Activated CD4-positive, alpha-beta T cell treated with anti-CD3 and anti-CD28 coated beads, Interleukin-10, Interleukin-2, amounts not matched to agents 100 ng/mL and 50 ng/mL, durations not matched to agents 16 hours and 8 hours (primary cell): Measurements from ENCODE around the gene ATP5F1D.

Experiments used
- DNase-seq: peaks from one replicate; pipeline ENCODE4 v3.0.0-alpha.2; 2020

ATP5F1D gene

DNA sequence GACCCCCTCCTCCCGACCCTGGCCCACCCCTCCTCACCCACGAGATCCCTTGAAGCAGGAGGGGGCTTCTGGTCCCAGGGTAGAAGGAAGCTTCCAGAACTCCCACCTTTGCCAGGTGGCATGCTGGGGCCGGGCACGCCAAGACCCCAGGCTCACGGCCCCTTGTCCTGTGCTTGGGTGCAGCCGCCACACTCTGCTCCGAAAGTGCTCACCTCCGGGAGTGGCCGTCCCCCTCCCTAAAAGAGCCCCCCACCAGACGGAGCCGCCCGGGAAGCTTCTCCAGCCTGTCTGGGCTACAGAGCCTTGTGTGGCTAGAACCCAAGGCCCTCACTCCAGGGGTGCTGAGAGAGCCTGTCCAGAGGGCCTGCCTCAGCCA lies 42.4 kb downstream of the ATP5F1D start:
- no peak for DNase-seq

- no peak for DNase-seq
These were observed 42.9 kb downstream of the ATP5F1D start for GRCh38 chr19:1284293-1284978.

DNA sequence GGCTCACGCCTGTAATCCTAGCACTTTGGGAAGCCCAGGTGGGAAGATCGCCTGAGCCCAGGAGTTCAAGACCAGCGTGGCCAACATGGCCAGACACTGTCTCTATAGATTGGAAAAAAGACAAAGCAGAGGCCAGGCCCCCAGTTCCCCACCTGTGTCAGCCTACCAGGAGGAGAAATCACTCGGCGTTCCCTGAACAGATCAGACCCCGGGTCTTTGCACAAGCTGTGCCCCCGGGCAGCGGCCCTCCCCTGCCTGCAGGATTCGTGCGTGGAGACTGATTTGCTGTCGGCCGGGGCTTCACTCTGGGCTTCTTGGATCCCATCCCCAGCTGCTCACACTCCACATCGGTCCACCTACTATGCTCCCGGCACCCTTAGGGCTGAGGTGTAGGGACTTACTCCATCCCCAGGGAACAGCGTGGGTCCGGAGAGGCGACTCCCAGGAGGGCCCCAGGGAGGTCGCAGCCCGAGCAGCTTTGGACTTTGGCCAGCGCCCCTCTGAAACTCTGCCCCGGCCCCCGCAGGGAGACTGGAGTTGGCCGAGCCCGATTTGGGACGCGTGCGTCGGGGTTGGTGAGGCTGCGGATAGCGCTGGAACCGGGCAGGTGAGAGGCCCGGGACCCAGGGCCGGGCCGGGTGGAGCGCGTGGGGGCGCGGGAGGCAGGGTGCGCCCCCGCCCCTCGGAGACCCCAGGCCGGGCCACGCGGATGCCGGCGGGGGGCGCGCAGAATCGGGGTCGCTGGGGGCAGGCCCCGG lies 43.6 kb downstream of the ATP5F1D start:
- no peak for DNase-seq

DNA sequence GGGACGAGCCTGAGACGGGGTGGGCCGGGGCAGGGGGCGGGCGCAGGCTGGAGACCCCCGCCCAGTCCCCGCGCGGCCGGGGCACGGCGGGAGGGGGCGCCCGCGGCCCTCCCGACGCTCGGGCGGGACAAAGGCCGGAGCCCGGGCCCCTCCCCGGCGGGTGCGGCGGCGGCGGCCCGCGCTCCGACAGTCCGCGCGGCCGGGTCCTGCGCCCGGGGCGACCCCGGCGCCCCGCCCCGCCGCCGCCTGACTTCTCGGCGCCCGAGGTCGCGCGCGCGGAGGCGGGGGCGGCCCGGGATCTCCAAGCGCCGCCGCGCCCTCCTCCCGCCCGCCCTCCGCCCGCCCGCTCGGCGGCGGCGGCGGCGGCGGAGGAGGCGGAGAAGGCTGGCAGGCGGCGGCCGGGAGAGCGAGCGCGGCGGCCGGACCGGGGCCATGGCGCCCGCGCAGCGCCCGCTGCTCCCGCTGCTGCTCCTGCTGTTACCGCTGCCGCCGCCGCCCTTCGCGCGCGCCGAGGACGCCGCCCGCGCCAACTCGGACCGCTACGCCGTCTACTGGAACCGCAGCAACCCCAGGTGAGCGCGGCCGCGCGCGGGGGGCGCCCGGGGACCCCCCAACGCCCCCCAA lies 44.3 kb downstream of the ATP5F1D start, which contains the start of gene EFNA2:
Gene EFNA2 (plus strand): TSS at position 137 of the 624 bp plus-strand sequence. CDS start 296 bp downstream, at position 433.
- DNase-seq, result no peak

DNA sequence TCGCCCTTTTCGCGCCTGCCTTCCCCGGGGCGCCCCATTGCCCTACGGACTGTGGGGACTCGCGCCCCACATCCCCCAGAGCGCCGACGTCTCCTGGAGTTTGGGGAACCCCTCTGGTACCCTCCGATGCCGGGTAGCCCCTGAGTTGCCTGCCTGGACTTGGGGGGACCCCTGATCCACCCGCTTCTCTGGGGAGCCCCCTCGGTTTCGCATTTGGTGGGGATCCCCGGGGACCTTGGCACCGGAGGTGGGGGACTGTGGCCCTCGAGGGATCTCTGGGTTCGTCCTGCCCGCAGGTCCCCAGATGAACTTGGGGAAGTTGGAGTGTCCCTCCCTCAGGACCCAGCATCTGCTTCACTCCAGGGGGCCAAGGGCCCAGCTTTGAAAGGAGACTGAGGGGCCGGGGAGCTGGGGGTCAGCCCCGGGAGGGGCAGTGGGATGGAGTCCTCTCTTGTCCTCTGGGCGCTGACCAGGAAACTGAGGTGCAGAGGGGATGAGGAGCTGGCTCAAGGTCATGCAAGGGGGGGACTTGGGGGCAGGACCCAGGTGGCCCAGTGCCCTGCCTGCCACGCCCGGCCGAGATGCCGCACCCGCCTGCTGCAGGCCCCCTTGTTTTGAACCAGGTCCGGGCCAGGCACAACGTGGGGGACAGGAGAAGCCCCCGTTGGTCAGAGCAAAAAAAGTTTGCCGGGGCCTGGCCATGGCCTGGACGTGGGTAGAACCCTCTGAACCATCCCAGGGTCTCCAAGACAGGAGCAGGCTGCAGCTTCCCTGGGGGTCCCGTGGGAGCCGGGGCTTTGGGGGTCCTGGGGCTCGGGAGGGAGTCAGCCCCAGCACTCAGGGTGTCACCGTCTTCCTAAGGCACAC lies 45.2 kb downstream of the ATP5F1D start:
- DNase-seq, result no peak

- DNase-seq, result no peak
These were observed 46.0 kb downstream of the ATP5F1D start for GRCh38 chr19:1287354-1288225.

DNA sequence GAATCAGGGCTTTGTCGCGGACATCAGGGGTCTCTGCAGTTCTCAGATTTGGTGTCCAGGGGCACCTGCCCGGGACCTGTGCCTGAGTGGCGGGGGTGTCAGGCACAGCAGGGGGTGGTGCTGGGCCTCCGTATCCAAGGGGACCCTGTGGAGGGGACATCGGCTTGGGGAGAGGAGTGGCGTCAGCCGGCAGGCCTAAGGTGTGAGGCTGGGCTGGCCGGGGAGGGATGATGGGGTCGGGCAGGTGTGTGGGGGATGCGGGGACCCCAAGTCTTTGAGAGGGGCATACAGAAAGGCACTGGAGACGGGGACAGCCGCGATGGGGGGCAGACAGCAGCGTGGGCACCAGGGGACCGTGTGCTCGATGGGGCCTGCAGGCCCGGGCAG lies 46.7 kb downstream of the ATP5F1D start:
- DNase-seq, result no peak

DNA sequence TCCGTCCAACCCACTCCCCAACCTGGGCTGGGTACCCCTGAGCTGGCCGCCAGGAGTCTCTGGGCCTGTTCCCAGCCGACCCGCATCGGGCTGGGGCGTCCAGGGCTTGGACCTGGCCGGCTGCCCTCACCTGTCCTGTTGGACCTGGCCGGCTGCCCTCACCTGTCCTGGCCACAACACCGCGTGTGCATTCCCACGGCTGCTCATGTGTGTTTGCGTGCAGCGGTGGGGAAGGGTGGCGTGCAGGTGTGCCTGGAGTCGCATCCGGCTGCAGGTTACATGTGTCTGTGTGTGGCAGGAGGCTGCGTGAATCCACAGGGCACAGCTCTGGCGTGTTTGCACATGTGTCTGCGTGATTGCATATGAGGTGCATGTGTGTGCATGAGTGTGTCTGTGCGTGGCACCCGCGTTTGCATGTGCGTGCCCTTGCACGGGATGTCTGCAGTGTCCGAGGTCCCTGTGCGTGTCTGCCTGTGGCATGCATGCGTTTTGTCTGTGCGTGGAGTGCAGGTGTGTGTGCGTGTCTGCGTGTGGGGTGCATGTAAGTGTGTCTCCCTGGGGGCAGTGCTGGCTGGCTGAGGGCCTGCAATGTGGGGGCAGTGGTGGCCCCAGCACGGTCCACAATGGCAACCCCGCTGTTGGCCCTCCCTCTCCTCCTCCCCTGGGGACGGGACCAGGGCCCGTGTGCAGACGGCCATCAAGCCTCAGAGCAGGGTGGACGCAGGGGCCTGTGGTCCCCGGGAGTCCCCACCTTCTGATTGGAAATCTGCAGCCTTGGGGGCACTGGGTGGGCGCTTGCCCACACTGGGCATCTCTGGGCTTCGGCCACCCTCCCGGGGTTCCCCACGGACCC lies 47.5 kb downstream of the ATP5F1D start:
- no peak for DNase-seq

DNA sequence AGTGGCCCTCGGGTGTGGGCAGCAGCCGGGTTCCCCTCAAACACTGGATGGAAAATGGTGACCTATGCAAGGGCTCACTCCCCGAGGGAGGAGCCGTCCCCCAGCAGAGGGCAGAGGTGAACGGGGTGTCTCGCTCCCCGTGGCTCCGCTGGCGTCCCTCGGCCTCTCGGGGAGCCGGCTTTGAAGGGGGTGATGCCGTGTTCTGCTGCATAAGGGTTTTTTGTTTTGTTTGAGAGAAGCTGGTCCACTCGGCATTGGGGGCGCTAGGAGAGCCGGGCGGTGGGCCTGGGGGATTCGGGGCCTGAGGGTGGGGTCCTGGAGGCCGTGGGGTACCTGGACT lies 48.1 kb downstream of the ATP5F1D start:
- DNase-seq, result no peak

- no peak for DNase-seq
These were observed 48.7 kb downstream of the ATP5F1D start for GRCh38 chr19:1290196-1290702.

DNA sequence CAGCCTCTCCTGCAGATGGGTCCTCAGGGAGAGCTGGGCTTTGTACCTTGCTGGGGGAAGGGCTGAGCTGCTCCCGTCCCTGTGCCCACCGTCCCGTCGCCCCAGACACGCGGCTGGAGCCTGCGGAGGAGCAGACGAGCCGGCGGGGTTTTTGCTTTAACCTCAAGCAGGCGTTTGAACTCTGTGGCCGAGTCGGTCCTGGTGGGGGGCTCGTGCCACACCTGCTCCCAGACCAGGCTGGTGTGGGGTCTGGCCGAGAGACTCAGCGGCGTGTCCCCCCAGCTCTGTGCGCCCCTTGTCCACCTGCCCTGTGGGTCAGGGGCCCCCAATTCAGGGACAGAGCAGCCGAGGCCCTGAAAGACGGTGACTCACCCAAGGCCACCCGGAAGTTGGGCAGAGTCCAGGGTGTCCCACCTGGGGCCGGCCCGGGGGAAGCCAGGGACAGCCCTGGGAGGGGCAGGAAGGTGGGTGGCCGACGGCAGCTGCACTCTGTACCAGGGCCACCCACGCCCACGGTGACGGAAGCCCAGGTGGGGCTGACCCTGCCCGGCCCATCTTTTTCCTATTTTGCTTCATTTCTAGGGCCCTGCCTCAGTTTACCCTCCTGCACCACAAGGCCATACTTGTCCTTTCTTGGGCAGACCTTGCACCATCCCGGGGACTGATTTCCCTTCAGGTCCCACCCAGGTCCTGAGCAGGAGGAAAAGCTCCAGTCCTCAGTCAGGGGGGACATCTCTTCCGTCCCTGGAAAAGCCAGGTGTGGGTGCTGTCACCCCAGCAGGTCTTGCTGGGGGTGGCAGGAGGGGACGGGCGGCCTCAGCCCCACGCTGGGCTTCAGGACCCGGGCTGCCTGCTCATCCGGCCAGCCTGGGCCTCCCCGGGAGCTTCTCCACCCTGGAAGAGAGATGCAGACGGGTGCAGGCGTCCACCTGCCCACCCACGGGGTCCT lies 49.4 kb downstream of the ATP5F1D start:
- DNase-seq, result no peak

DNA sequence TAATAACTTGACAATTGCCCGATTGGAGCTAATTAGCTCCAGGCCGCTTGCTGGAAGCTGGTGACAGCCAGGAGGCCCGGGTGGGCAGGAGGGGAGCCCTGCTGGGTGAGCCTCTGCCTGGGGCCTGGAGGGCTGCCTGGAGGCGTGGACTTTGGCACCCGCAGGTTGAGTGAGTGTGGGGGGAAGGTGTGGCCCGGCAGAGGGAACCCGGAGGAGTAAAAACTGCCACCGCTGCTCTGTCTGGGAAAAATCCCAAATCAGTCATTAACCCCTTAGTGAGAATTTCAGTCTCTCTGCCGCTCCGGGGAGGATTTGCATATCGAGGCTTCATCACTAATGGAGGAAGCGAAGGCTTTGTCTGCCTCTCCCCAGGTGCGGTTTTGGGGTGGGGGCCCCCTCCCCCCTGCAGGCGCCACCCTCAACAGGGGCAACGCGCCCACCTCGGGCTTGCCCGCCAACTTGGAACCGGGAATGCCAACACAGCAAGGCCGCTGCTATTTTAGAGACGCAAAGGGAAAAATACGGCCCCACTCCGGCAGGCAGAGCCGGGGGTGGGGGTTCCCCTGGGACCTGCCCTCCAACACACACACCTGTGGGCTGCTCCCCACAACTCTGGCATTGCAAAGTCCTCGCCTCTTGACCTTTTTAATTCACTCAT lies 50.3 kb downstream of the ATP5F1D start:
- no peak for DNase-seq

DNA sequence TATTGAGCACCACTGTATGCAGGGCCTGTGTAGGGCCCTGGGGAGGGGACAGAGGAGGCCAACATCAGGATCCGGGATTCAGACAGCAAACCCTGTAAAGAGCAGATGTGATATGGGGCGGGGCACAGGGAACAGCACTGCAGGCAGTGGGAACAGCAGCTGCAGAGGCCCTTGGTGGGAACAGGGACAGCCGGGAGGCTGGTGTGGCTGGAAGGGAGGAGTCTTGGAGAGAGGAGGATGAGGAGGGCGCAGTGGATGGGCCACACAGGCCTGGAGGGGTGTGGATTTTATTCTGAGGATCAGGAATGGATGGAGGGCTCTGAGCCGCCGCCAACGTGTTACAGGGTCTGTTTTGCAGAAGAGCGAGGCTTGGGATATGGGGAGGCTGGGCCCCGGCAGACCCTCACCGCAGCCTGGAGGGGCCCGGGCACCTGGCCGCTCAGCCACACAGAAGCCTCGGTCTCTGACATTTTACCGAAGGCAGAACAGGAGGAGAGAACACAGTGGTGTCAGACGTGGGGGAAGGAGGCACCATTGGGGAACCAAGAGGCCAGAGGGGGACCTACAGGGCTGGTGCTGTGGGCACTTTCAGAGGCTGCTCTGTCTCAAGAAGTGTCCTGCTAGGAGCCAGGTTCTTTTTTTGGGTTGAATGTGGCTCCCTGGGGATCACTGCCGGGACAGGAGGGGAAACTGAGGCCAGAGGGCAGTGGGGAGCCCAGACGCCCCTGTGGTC lies 51.0 kb downstream of the ATP5F1D start:
- DNase-seq, result no peak

GRCh38 chr19:1293782-1294604 lies 52.4 kb downstream of the ATP5F1D start:
- DNase-seq, result no peak
